Astrocyte (in vitro differentiated cells and primary cell): ENCODE measurements around the gene SLC25A42.

ENCODE experiments used
- CTCF ChIP-seq: IDR thresholded peaks from 2 replicates; pipeline ENCODE4 v1.5.1; 2011; ENCODE audit warnings: low read depth, mild to moderate bottlenecking, inconsistent platforms, low read length, moderate library complexity; ENCODE audit not compliant: insufficient read depth
- EZH2 ChIP-seq: IDR thresholded peaks from 2 replicates; pipeline ENCODE4 v1.6.1; 2012; ENCODE audit warnings: mild to moderate bottlenecking, low read length, inconsistent platforms; ENCODE audit not compliant: insufficient read depth

DNA sequence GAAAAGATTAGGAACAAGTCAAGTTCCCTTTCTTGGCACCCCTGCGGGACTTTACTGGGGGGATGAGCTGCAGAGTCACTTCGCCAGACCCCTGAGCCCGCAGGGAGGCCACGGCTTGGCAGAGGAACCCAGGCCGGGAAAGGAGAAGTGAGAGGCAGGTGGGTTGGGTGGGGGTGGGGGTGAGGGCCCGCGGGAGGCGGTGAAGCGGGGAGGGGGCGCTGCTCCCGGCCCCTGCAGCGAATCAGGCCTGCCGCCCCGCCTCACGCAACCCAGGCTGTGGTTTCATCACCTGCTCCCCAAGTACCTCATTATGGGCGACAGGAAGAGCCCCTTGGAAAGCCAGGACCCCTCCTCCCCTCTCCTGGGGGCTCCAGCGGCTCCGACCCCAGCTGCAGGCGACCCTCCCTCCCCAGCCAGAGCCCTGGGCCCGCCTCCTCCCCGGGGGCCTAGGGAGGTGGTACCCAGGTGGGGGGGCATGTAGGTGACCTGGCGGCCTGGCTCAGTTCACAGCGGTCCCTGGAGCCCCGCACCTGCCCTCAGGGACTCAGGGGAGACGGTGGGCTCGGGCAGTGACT, 96.8 kb downstream of the SLC25A42 start:
- TF ChIP-seq CTCF (no peak), EZH2 (no peak)
